ENCODE data around the gene SREK1.

The SREK1 gene

GRCh38 chr5:66231508-66231907 is 87.4 kb downstream of the SREK1 start:
- no peak for TF ChIP-seq CTCF (conservative IDR thresholded peaks at IDR 0.05; ENCODE audit: low read depth, low read length)
- Histone ChIP-seq H3K4me1 (ENCODE audit: low read depth, poor library complexity, severe bottlenecking) (no peaks in the 10 kb centered on the region), H4K20me1 (ENCODE audit: insufficient read depth) (no peaks in the 10 kb centered on the region), H3K9ac (no peak overlapping the region), H3K4me2 (no peak overlapping the region), H3K27ac (no peak overlapping the region), H3K27me3 (ENCODE audit: insufficient read depth, low read depth) (no peaks in the 10 kb centered on the region), H3K4me3 (IDR thresholded peaks at IDR 0.05; ENCODE audit: insufficient read depth, low read depth, low read length) (no peak overlapping the region), H2AFZ (ENCODE audit: low read depth) (no peak overlapping the region), H3K36me3 (ENCODE audit: insufficient read depth) (no peaks in the 10 kb centered on the region), H3K79me2 (ENCODE audit: insufficient read depth, low read depth) (no peaks in the 10 kb centered on the region)

- Histone ChIP-seq H3K27ac (no peak overlapping the region), H3K79me2 (ENCODE audit: insufficient read depth, low read depth) (no peaks in the 10 kb centered on the region), H2AFZ (ENCODE audit: low read depth) (no peak overlapping the region), H3K27me3 (ENCODE audit: insufficient read depth, low read depth) (no peaks in the 10 kb centered on the region), H3K4me2 (no peak overlapping the region), H3K9ac (no peak overlapping the region), H3K36me3 (ENCODE audit: insufficient read depth) (no peaks in the 10 kb centered on the region), H3K4me3 (IDR thresholded peaks at IDR 0.05; ENCODE audit: insufficient read depth, low read depth, low read length) (no peak overlapping the region), H3K4me1 (ENCODE audit: low read depth, poor library complexity, severe bottlenecking) (no peaks in the 10 kb centered on the region), H4K20me1 (ENCODE audit: insufficient read depth) (no peaks in the 10 kb centered on the region)
- TF ChIP-seq CTCF (conservative IDR thresholded peaks at IDR 0.05; ENCODE audit: low read depth, low read length), result no peak
Observed at GRCh38 chr5:66232275-66232674, 88.2 kb downstream of the SREK1 start.

GRCh38 chr5:66232706-66233445 is 88.8 kb downstream of the SREK1 start:
- no peak for TF ChIP-seq CTCF (conservative IDR thresholded peaks at IDR 0.05; ENCODE audit: low read depth, low read length)
- Histone ChIP-seq H3K4me1 (ENCODE audit: low read depth, poor library complexity, severe bottlenecking) (no peaks in the 10 kb centered on the region), H2AFZ (ENCODE audit: low read depth) (no peak overlapping the region), H4K20me1 (ENCODE audit: insufficient read depth) (no peaks in the 10 kb centered on the region), H3K27ac (no peak overlapping the region), H3K4me2 (no peak overlapping the region), H3K9ac (no peak overlapping the region), H3K36me3 (ENCODE audit: insufficient read depth) (no peaks in the 10 kb centered on the region), H3K79me2 (ENCODE audit: insufficient read depth, low read depth) (no peaks in the 10 kb centered on the region), H3K27me3 (ENCODE audit: insufficient read depth, low read depth) (no peaks in the 10 kb centered on the region), H3K4me3 (IDR thresholded peaks at IDR 0.05; ENCODE audit: insufficient read depth, low read depth, low read length) (no peak overlapping the region)
